Stimulated activated CD8-positive, alpha-beta memory T cell treated with anti-CD3 and anti-CD28 coated beads, Interleukin-12 subunit alpha, Interleukin-12 subunit beta, amount 100 ng/mL, for 24 hours (primary cell): ENCODE measurements around the gene GAL3ST2.
"Not testable (repeated sequence)": the region's sequence is repeated elsewhere in the genome, so short reads cannot be mapped to it uniquely, and the experiment has no call there.

Experiments used
- DNase-seq: peaks from one replicate; pipeline ENCODE4 v3.0.0-alpha.2; 2020; ENCODE audit errors: extremely low read depth

Gene GAL3ST2

DNA sequence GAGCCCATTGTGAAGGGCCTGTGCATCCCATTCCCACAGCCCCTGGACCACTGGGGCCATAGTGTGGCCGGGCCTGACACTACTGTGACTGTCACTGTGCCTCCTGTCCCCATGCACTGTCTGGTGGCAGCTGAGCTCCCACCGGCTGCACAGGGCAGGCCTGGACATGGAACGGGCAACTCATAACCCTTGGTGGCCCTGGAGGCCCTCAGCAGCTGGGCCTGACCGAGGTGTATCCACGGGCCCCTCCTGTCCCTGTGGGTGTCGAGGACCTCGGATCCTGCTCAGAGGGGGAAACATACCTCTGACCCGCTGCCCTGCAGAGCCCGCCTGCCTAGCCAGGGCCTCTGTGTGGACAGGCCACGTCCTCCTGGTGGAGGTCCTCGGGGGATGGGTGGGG is 7.8 kb upstream of the GAL3ST2 start:
- DNase-seq: no peak

DNA sequence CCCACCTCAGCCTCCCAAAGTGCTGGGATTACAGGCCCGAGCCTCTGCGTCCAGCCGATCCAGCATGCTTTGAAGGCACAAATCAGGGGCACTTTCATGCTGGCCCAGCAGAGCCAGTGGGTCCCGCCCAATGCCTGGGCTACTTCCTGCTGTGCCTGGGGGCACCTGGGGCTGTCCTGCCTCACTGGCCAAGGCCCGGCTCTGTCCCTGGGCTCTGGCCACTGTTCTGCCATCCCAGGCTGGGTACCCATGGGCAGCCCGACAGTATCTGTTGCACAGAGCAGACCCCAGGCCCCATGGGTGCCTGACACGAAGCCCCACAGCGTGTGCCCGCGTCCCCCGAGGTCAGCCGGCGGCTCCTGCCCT is 6.8 kb upstream of the GAL3ST2 start:
- no peak for DNase-seq

DNA sequence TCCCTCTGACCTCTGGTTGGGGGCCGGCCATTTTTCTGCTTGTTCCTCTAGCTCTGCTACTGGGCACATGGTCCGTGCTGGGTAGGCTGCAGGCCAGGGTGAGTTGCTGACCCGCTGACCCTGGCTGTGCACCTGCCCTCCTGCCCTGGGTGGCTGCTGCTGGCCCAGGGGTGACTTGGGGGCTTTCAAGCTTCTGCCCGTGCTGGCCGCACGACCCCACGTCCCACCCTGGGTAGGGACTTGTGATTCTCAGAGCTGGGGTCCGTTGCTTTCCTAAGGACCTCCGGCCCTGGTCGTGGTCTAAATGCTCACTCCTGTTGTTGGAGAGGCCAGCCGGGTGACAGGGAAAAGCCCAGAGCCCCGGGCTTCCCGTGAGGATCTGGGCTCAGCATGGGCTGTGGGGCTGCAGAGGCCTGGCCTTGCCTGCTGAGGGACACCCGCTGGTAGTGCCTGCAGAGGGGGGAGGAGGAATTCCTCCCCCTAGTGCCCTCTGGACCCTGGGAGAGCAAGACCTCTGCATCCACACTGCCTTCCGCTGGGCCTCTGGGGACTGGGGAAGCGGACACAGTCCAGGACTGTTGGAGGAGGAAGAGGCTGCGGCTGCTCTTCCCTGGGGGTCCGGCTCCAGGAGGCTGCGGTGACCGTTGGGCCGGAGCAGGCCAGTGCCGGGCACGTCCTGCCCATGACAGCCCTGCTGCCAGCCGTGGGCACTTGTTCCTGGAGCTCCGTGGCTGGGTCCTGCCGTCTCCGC is 6.3 kb upstream of the GAL3ST2 start:
- no peak for DNase-seq

GRCh38 chr2:241770936-241771285 is 5.7 kb upstream of the GAL3ST2 start:
- no peak for DNase-seq

- DNase-seq: no peak
Measured at GRCh38 chr2:241771286-241772062, 5.1 kb upstream of the GAL3ST2 start.

GRCh38 chr2:241772063-241772499 is 4.5 kb upstream of the GAL3ST2 start:
- DNase-seq: no peak

DNA sequence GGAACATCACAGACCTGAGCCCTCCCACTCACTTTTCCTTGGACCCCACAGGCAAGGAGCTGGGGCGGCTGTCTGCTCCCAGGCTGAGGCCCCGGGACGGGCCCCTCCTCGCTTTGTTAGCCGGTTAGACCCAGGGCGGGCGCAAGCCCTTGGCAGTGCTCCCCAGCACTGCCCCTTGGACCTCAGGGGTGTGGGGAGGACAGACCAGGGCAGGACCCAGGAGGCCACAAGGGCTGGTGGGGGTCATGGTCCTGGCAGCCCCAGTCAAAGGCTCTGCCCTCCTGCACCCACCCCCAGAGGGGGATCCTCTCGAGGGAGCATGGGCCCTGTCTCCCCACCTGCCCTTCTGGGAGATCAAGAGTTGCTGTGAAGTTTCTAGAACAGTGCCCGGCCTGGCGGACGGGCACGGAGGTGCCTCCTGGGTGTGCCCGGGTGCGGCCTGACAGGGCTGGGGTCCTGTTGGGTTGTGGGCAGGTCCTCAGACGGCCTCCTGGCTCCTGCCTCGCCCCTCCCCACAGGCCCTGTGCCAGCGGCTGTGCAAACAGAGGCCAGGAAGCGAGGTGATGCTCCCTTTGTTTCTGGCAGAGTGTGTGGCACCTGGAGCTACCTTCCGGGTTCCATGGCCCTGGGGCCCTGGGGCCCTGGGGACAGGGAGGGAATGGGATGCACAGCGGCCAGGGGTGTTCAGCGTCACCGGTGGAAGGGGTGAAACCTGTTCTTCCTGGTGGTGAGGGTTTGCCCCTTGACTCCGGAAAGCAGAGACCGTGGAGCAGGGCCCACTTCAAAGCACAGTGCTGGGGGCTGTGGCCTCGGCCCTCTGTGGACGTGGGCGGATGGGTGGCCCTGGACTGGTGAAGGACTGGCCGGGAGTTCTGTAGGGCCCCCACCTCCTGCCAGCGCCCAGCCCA is 2.9 kb upstream of the GAL3ST2 start:
- no peak for DNase-seq

DNA sequence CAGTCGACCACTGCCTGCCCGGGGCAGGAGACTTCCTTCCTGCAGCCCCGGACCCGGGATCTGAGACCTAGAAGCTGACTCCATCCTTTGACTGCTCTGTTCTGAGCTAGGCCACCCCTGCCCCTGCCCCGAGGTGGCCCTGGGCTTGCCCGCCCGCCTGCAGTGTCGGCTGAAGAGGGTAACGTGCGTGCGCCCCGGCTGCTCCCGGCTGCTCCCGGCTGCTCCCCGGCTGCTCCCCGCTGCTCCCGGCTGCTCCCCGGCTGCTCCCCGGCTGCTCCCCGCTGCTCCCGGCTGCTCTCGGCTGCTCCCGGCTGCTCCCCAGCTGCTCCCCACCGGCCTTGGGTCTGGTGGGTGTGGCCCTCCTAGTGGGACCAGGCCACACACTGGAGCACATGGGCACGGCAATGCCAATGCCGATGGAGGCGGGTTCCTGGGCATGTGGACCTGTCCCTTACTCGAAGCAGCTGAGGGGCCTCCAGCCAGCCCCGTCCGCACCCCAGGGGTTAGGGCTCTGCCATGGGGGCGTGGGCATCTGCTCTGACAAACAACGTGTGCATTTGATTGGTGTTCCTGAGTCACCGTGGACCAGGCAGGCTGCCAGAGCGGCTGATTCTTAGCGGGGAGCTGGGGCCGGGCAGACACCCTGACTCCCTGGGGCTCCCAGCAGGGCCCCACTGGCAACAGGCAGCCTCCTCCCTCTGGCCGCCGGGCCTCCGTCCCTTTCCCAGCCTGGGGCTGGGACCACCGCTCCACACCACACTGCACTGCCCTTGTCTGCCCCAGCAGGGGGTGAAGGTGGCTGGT is 2.0 kb upstream of the GAL3ST2 start:
- DNase-seq: no peak

GRCh38 chr2:241775223-241776177 is 1.1 kb upstream of the GAL3ST2 start:
- no peak for DNase-seq

GRCh38 chr2:241777170-241777685 is 606 bp downstream of the GAL3ST2 start:
- no peak for DNase-seq

- DNase-seq: no peak
Measured at GRCh38 chr2:241777686-241778627, 1.3 kb downstream of the GAL3ST2 start.

DNA sequence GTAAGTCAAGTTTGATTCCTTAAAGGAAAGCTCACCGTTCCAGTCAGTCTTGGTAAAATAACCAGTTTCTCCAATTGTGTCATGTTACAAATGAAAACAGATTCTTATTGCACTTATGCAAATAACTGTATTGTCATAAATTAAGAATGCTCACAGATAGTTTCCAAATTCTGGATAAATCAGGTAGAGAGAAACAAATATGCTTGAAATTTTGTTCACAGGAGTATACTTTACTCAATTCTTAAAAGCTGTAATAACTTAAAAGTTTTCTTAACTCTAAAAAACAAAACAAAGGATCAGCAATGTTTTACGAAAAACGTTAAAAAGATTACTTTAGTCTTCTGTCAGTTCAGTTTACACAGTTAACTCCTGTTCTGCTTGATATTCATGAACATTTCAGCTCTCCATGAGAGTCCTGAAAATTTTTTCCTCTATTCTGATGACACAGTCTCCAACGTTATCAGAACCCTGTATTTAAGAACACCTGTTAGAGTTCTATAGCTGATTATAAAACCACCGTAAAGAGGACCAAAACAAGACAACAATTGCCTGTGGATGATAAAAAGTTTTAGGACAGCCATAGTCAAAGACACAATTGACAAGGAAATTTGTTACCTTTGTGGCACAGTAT is 4.4 kb downstream of the GAL3ST2 start:
- DNase-seq: no peak

GRCh38 chr2:241782053-241782452 is 5.4 kb downstream of the GAL3ST2 start:
- DNase-seq: not testable (repeated sequence)

DNA sequence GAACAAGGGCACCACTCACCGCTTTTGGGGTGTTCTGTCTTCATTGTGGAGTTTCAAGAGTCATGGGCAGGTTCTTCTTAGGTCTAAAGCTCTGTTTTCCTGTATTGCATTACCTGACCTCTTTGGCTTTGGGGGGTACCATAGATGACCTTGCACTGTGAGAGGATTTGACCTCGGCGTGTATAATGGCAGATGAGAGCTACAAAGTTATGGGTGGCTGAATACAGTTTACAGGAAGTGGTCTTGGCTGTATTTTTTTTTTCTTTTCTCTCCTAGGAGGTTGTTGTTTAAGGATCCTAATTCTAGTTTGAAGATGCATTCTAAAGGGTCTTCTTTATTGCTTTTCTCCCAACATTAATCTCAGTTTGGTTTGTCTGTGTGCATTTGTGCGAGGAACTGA is 11.5 kb downstream of the GAL3ST2 start:
- DNase-seq: no peak

- DNase-seq: peak; percentile 36
Measured at GRCh38 chr2:241788572-241788971, 11.9 kb downstream of the GAL3ST2 start.

DNA sequence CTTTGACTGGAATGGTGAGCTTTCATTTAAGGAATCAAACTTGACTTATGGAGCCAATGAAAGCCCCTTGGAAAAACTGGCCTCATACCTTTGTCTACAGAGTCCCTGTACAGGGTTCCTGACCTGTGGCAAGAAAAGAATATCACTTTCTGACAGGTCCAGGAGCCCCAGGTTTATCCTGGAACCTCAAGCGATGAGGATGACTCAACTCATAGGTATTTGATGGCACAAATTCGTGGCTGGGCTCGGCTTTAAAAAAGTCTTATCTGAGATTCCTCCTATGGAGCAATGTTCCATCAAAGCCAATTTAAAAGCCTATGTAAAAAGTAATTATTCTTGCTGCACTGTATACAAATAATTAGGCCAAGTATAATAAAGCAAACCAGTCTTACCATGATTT is 14.8 kb downstream of the GAL3ST2 start:
- not testable (repeated sequence) for DNase-seq

GRCh38 chr2:241793385-241793784 is 16.8 kb downstream of the GAL3ST2 start:
- no peak for DNase-seq

- DNase-seq: no peak
Measured at GRCh38 chr2:241794250-241794823, 17.7 kb downstream of the GAL3ST2 start.
